GM10847 (cell line): ENCODE data around the gene ZNF467.

Experiments
- POLR2A ChIP-seq: IDR thresholded peaks from 2 replicates; pipeline ENCODE4 v1.6.1; 2011; ENCODE audit not compliant: insufficient read length; ENCODE audit errors: extremely low read depth

Gene ZNF467

DNA sequence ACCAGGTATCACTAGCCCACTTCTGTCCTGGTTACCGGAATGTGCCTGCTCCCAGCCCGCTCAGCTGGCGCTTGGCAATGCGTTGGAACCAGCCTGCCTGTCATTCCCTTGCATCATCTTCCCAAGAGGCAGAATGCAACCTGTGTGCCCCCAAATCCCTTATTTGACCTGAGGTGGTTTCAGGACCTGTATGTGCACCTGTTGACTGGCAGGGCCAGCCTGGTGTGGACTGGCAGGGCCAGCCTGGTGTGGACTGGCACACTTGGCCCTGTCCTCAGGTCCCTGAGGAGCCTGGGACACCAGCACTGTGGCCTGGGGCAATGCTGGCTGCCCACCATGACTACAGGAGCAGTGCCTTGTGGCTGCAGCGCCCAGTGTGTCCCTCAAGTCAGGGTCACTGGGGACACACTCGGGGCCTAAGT lies 38.2 kb downstream of the ZNF467 start:
- no peak for TF ChIP-seq POLR2A

DNA sequence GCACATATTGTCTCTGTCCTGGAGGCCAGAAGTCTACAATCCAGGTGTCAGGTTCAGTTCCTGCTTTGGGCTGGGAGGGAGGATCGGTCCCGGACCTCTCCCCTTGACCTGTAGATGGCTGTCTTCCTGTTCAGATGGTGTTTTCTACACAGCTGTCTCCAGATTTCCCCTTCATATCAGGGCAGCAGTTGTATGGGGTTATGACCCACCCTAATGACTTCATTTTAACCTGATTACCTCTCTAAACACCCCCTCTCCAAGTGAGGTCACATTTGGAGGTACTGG lies 38.7 kb downstream of the ZNF467 start:
- TF ChIP-seq POLR2A = no peak

DNA sequence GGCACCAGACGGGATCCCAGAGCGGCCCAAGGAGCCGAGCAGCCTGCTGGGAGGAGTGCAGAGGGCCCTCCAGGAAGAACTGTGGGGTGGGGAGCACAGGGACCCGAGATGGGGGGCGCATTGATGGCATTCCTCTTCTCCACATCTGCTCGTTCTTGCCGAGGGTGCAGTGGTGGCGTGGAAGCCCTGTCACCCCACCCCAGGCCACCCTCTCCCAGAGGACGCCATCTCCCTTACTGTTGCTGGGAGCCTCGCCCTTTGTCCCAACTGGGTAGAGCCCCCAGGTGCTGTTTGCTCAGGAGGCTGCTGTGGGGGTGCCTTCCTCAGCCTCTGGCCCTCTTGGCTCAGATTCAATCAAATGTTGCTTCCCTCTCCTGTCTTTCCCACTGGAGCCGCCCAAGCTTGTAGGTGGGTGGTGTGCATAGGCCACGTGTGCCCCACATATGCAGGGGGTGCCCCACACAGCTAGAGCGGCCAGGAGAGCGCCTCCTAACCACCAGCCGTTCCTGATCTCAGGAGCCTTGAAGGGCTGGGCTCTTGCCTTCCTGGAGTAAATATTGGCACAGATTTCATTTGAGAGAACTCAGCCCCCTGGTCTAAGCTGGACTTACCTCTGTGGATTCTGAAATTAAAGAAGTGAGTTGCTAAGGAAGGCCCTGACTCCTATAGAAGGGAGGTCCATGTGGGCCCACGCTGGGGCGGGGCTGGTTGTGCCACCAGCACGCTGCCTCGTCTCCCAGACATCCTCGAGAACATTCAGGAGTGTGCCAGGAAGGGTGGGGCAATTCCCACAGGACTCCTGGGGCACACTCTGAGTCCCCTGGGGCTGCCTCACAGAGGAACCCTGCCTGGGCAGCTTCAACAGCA lies 39.2 kb downstream of the ZNF467 start:
- TF ChIP-seq POLR2A = no peak

DNA sequence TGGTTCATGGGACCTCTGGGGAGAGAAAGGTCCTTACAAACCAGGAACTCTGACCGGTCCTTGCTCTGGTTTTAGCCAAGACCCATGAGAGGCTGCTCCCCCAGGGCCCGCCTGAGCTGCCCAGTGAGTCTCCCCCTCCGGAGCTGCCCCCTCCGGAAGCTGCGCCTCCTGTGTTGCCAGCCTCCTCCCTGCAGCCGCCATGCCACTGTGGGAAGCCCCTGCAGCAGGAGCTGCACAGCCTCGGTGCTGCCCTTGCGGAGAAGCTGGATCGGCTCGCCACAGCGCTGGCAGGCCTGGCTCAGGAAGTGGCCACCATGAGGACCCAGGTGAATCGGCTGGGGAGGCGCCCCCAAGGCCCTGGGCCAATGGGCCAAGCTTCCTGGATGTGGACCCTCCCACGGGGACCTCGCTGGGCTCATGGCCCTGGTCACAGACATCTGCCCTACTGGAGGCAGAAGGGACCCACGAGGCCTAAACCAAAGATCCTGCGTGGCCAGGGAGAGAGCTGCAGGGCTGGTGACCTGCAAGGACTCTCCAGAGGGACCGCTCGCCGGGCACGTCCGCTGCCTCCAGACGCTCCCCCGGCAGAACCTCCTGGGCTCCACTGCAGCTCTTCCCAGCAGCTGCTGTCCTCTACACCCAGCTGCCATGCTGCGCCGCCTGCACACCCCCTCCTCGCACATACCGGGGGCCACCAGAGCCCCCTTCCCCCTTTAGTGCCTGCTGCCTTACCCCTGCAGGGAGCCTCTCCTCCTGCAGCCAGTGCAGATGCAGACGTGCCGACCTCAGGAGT lies 40.1 kb downstream of the ZNF467 start:
- TF ChIP-seq POLR2A = no peak

DNA sequence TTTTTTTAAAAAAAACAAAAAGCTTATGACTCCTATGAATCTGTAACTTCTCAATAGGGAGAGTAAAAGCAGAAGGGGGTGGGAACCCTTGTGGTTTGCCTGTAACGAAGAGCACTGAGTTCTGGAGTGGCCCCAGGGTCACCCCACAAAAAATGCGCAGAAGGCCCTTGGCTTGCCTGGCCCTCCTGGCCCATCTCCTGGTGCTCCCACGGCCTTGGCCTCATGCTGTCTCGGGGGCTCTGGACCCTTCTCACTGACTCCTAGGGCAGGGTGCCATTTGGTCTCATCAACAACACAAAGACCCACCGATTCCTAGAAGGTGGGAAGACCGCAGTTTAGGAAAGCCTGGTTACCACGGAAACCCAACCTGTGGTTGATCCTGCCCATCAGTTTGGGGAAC lies 40.8 kb downstream of the ZNF467 start:
- no peak for TF ChIP-seq POLR2A

DNA sequence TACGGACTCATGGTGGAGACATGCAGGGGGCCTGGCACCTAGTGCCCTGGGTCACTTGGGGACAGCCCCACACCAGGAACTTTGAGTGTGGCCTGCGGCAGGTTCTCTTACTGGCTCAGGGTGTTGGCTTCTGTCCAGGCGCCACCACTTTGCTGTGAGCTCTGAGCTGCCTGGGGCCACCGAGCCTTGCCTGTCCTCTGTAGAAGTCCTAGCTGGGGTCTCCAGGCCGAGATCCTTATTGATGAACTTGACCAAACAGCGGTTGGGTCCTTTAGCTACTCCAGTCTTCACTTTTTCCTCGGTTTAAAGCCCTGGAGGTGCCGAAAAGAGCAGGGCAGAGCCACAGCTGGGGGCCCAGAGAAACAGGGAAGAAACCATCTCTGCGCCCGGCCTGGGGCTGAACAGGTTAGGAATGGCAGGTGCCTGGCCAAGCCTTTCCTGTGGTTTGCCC lies 41.3 kb downstream of the ZNF467 start:
- TF ChIP-seq POLR2A = no peak

DNA sequence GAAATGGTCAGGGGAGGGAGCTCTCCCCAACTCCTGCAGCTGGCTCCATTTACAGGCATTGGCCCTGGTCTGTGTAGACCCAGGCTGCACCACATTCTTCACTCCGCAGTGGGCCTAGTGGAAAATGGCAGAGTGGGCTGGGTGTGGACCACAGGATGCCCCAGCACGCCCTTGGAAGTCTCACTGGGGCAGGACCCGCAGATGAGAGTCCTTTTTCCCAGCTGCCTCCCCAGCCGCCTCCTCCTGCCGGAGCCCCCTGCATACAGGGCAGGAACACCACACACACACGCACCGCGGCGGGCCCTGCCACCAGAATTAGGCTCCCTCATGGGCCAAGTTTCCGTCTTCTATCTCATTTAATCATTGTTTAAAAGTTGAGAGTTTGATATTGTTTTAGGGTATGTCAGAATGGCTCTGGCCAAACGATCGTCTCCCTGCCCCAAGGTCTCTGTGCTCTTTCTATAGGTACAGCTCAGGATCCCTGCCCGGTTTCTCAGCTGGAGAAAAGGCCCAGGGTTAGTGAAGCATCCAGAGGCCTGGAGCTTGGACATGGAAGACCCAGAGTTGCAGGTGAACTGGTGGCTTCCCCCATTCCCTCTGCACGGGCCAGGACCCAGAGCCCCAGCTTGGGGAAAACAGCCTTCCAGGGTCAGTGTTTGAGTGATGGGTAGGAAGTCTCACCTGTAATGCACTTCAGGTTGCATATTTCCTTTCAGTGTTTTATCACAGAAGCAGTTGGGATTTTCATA lies 42.0 kb downstream of the ZNF467 start:
- TF ChIP-seq POLR2A = no peak

DNA sequence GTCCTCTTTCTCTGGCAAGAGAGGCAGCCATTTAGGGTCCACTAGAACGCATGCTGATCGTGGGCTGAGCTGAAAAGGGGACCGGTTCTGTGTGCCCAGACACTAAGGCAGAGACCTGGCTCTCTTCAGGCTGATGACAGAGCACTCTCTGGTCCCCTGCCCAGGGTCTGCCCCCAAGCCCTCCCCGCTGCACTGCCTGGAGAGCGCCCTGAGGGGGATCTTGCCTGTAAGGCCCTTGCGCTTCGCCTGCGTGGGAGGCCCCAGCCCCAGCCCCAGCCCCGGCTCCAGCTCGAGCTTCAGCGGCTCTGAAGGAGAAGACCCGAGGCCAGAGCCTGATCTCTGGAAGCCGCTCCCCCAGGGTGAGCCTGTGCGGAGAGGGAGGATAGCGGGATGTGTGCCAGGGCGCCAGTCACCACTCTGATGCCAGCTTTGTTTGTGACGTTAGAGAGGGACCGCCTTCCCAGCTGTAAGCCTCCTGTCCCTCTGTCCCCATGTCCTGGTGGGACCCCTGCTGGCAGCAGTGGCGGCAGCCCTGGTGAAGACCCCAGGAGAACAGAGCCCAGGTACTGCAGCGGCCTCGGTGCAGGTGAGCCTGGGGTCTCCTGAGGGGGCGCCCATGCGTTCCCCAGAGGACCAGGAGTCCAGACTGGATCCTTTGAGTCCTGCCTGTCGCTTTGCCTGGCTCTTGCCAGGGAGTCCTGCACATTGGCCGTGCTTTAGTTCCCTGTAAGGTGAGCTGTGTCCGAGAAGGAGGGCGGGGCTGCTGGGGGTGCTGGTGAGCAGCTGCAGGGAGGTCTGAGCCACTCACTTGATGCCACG lies 43.2 kb downstream of the ZNF467 start:
- TF ChIP-seq POLR2A = no peak

DNA sequence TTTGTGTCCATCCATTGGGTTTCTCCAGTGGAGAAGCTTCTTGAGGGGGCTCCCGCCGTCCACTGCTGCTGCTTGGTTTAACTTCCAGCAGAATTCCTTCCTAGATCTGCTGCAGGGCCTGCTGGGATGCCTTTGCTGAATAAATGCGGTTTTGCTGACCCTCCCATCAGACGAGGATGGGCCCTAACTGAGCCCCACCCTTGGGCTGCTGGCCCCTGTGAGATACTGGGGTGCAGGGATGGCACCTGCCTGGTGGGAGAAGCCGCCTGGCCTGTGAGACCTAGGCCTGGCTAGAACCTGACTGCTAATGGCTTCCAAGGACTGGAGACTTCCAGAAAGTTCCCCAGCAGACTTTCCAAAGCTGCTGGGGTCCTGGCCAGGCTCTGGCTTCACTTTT lies 43.8 kb downstream of the ZNF467 start:
- TF ChIP-seq POLR2A = no peak

DNA sequence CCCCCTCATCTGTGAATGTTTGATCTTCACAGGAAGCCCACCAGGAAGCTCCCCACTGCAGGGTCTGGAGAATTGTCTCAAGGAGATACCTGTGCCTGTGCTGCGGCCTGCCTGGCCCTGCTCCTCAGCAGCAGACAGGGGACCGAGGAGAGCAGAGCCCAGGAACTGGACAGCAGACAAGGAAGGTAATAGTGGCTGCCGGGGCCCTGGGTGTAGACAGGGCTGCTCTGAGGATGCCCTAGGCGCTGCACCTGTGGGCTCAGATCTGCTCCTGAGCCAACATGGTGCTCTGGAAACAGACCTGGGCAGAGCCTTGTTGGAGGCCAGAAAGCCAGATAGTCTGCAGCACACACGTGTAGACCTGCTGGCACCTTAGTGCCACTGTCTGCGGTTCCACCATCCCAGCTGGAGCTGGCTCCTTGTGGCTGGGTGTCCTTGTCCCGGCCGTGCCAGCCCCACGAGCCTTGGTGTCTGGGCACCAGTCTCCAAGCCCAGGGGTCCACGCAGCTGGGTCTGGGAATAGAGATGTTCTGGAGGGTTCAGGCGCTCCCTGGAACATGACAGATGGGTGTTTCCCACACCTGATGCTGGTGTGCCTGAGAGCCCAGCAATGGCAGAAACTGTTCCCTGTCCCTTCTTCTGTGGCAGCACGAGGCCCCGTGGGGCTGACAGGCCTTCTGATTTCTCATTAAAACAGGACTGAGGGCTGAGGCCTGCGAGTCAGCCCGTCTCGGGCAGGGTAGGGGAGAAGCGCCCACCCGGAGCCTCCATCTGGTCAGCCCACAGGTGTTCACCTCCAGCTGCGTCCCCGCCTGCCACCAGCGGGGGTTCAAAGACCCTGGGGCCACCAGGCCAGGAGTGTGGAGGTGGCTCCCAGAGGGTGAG lies 44.7 kb downstream of the ZNF467 start:
- no peak for TF ChIP-seq POLR2A

DNA sequence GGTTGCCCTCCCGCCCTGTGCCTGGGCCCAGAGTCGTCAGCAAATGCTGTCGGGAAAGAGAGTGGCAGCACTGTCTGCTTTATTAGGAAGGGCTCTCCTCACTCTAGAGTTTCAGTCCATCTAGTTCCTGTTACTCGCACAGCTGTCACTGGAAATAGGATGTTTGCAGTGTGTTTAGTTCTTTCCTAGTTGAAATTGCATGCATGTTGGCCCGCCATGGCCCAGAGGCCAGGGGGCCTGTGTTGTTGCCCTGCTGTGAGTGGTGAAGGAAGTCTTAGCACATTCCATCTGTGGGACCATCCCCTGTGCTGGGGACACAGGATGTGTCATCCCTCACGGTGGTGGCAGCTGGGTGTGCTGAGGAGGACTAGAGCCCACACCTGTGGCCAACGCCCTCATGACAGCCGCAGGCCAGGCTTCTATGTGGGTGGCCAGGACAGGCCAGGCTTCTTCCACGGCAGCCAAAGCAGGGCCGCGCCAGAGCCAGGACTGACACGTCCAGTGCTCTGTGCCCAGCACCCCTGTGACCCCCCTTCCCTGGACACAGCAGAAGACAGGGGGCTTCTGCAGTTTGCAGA lies 45.4 kb downstream of the ZNF467 start:
- no peak for TF ChIP-seq POLR2A

DNA sequence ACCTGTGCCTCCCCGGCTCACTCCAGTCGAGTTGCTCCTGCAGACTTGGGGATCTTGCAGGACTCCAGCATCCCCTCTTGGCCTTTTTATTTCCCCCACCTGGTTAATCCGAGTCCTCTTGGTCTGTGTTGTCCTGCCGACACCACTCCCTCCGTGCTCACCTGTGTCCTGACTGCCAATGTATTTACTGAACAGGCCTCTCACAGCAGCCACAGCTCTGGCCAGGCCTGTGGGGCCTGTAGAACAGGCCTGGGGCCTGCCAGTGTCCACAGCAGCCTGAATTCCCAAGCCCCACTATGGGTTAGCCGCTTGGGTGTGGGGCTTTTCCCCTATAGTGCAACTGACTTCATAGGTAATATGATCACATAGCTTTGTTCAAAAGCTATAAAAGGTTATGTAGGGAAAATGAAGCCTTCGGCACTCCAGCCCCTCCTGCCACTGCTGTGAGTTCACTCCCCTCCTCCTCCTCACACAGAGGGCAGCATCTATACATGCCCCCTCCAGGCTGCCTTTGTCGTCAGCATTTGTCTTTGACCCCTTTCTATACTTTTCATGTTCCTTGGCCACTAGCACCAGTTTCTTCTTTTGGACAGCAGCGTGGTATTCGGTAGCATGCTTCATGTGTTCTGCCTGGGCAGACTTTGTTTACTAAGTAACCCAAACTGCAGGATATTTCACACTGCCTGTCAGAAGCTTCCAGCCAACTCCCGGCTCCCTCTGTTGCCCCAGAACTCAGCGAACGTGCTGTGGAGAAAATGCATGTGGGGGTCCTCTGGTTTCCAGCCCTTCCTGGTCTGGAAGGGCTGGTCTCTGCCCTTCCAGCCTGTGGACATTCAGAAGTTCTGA lies 46.1 kb downstream of the ZNF467 start:
- no peak for TF ChIP-seq POLR2A

DNA sequence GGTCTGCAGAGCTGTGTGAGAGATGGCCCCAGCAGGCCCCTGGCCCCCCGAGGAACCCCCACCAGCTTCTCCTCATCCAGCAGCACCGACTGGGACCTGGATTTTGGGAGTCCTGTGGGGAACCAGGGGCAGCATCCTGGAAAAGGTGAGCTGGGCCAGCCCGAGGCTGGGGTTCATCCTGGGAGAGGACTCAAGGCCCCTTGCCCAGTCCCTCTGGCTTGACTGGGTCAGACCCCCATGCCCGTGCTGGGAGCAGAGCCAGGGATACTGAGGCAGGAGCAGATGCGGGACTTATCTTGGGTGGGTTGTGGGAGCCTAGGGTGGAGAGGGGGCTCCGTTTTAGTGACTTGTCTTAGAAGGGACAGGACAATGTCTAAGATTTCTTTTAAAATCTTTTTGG lies 47.5 kb downstream of the ZNF467 start:
- TF ChIP-seq POLR2A = no peak

DNA sequence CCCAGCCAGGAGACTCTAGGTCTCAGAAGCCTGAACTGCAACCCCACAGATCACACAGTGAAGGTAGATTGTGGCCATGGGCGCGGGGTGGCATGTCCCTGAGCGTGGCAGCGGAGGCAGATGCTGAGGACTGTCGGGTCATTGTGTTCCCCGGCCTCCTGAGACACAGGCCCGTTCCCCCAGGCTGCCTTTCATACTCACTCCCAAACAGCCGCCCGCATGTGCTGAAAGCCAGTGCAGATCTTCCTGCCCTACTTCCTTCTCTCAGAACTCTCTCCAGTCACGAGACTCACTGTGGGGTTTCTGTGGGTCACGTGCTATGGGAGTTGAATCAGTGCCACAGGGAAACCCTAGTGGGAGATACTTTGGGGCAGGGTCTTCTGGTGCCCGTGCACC lies 48.0 kb downstream of the ZNF467 start:
- TF ChIP-seq POLR2A = no peak
